ENCODE results near the gene PRKCH.

DNA sequence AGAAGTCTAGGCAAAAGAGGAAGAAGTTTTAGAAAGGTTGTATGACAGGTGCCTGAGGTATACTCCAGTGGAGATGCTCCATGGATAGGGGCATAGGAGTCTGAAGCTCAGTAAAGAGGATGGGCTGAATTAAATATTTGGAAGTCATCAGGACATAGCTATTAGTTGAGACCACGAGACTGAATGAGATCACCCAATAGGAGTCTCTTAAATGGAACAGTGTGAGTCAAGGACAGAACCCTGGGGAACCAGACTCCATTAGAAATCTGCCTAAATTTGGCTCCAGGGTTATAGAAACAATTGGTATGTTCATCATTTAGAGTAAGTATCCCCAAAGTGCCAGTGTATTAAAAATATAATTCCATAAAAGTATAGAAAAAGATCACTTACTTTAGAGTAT lies 172.6 kb downstream of the PRKCH start:
- TF ChIP-seq, protein P1, sequence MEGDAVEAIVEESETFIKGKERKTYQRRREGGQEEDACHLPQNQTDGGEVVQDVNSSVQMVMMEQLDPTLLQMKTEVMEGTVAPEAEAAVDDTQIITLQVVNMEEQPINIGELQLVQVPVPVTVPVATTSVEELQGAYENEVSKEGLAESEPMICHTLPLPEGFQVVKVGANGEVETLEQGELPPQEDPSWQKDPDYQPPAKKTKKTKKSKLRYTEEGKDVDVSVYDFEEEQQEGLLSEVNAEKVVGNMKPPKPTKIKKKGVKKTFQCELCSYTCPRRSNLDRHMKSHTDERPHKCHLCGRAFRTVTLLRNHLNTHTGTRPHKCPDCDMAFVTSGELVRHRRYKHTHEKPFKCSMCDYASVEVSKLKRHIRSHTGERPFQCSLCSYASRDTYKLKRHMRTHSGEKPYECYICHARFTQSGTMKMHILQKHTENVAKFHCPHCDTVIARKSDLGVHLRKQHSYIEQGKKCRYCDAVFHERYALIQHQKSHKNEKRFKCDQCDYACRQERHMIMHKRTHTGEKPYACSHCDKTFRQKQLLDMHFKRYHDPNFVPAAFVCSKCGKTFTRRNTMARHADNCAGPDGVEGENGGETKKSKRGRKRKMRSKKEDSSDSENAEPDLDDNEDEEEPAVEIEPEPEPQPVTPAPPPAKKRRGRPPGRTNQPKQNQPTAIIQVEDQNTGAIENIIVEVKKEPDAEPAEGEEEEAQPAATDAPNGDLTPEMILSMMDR (IDR thresholded peaks at IDR 0.05): no peak
- TF ChIP-seq POLR2AphosphoS5 (IDR thresholded peaks at IDR 0.05): no peak
- TF ChIP-seq POLR2A (IDR thresholded peaks at IDR 0.05): no peak
- TF ChIP-seq EP300 (IDR thresholded peaks at IDR 0.05): no peak
